SIG-M5 (cell line): Measurements from ENCODE around the gene SLC12A9.

ENCODE experiments used
- DNase-seq: peaks from one replicate; lab custom pipeline; 2025; lab: John Stamatoyannopoulos, UW

Gene SLC12A9

DNA sequence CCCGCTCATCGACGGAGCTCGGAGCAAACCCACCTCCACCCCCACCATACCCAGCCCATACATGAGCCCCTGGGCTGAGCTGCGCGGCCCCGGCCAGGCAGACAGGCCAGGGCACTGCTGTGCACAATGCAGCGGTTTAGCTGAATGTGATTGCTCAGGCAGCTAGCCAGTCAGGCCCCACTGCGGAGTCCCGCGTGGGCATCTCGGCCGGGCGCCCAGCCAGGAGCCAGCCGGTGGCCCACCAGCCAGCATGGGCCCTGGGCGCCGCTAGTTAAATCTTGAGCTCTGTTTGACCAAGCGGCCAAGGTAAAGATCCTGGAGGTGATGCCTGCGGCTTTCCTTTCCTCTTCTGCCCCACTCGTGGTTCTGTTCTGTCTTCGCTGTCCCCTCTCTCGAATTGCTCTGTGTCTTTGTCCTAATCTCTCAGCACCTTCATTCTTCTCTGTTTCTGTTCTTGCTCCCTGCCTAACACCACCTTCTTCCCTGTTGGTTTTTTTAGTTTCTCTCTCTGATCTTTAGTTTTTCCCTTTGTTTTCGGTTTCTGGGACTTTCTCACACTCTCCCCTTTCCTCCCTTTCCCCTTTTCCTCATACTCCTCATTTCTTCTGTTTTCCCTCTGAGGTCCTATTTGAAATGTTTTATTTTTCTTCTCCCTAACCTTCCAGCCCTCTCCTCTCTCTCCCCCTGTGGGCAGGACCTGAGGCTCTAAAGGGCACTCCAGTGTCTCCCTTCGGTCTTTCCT lies 30.4 kb downstream of the SLC12A9 start:
- no peak for DNase-seq

DNA sequence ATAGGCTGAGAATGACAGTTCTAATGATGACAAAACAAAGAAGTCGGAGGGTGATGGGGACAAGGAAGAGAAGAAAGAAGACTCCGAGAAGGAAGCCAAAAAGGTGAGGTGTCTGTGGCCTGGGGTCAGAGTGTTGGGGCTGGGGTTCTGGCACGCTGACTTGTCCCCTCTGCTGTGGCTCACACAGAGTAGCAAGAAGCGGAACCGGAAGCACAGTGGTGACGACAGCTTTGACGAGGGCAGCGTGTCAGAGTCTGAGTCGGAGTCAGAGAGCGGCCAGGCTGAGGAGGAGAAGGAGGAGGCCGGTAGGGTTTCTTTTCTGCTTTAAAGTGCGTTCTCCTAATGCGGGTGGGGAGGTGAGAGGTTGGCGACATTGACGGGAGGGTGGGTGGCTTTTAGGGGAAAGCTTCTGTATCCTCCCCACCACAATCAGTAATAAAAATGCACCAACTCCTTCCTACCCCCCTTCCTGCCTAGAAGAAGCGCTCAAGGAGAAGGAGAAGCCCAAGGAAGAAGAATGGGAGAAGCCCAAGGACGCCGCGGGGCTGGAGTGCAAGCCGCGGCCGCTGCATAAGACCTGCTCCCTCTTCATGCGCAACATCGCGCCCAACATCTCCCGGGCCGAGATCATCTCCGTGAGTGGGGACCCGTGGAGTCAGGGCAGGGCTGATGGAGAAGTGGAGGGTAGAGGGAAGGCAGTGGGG lies 32.4 kb downstream of the SLC12A9 start:
- peak; percentile 25 for DNase-seq

DNA sequence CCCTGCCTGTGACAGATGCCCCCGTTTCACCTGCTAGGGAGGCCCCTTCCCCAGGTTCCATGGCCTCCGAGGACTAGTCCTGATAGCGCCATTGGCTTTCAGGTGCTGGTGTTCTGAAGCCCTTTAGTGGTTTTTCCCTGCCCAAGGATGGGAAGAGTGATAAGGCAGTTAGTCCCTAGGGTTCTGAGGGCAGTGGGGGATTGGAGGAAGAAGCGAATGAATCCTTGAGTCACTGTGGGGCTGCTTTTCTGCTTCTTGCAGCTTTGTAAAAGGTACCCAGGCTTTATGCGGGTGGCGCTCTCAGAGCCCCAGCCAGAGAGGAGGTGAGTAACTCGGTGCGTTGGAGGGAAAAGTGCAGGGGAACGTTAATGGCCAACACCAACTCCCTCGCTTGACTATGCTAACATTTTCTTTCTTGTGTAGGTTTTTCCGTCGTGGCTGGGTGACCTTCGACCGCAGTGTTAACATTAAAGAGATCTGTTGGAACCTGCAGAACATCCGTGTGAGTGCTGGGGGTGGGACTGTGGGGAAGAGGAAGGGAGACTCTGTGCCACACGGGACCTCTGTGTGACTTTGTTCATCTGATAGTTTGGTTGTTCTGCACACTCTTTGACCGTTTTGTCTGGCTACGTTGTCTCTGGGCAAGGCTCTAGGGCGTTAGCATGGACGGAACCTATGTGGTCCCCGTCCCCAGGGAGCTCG lies 33.1 kb downstream of the SLC12A9 start:
- no peak for DNase-seq

DNA sequence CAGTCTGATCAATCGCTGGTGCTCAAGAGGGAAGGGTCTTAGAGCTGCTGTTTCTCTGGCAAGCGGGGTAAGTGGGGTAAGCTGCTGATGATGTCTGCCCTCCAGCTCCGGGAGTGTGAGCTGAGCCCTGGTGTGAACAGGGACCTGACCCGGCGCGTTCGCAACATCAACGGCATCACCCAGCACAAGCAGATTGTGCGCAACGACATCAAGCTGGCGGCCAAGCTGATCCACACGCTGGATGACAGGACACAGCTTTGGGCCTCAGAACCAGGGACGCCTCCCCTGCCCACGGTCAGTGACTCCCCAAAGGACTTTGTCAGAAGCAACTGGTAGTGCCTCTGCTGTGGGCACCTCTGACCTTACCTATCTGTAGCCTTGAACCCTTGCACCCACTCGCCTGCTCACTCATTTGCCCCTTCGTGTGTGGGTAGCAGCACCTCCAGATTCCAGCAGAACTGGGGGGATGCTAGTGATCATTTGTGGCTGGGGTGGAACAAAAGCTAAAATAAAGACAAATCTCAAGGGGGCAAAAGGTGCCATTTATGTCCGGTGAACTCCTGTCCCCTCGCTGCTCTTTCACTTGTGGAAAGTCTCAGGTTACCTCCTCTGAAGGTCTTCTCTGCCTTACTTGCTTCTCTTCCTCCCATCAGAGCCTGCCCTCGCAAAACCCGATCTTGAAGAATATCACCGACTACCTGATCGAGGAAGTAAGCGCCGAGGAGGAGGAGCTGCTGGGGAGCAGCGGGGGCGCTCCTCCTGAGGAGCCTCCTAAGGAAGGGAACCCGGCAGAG lies 33.8 kb downstream of the SLC12A9 start:
- no peak for DNase-seq

DNA sequence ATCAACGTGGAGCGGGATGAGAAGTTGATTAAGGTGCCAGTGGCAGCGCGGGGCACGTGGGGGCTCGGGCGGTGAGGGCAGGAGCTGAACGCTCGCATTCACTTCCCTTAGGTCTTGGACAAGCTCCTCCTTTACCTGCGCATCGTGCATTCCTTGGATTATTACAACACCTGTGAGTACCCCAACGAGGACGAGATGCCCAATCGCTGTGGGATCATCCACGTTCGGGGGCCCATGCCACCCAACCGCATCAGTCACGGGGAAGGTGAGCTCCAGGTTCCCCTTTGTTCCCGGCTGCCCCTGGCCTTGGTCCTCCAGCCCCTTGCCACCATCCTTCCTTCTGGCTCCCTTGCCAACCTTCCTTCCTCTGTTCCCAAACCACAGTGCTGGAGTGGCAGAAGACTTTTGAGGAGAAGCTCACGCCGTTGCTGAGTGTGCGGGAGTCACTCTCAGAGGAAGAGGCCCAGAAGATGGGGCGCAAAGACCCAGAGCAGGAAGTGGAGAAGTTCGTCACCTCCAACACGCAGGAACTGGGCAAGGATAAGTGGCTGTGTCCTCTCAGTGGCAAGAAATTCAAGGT lies 34.5 kb downstream of the SLC12A9 start:
- no peak for DNase-seq

DNA sequence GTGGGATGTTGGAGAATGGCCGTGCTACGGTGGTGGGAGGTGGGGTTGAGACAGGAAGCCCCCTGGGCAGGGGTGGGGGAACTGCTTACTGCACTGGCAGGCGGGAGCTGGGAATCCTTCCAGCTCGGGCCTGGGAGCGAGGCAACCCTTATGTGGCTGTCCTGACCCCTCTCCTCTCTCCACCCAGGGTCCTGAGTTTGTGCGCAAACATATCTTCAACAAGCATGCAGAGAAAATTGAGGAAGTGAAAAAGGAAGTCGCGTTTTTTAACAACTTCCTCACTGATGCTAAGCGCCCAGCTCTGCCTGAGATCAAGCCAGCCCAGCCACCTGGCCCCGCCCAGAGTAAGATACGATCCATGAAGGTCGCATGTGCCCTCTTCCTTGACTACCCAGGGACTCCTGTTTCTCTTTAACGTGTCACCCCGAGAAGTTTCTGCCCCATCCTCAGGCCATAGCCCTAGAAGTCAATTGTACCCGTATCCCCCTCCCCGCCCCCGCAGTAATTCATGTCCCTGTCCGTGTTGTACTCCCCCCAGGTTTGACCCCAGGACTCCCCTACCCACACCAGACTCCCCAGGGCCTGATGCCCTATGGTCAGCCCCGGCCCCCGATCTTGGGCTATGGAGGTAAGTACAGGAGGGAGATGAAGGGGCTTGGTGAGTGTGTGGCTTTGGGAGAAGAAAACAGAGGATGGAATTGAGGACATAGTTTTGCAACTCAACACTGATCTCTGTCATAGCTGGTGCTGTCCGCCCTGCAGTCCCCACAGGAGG lies 35.2 kb downstream of the SLC12A9 start:
- peak; percentile 76 for DNase-seq

DNA sequence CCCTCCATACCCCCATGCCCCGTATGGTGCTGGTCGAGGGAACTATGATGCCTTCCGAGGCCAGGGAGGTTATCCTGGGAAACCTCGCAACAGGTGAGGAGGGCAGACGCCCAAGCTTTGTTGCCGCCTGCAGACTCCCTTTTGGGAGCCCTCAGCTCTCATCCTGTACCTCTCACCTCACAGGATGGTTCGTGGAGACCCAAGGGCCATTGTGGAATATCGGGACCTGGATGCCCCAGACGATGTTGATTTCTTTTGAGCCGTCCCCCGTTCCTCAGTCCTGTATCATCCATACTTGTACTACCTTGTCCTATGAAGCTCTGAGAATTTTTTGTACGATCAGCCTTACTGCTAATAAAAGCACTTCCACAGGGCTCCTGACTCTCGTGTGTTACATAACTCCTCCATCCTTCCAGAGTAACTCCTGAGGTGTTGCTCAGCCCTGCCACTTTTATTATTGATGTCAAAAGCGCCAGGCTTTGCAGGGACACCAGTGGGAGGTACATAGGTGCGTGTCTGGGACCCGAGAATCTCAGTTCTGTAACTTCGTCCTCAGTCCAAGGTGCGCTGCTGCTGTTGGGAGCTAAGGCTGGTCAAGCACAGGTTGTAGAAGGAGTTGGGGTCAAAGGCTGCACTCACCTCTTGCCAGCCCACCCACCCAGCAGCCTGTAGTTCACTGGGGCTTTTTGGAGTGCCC lies 35.9 kb downstream of the SLC12A9 start:
- DNase-seq: no peak

DNA sequence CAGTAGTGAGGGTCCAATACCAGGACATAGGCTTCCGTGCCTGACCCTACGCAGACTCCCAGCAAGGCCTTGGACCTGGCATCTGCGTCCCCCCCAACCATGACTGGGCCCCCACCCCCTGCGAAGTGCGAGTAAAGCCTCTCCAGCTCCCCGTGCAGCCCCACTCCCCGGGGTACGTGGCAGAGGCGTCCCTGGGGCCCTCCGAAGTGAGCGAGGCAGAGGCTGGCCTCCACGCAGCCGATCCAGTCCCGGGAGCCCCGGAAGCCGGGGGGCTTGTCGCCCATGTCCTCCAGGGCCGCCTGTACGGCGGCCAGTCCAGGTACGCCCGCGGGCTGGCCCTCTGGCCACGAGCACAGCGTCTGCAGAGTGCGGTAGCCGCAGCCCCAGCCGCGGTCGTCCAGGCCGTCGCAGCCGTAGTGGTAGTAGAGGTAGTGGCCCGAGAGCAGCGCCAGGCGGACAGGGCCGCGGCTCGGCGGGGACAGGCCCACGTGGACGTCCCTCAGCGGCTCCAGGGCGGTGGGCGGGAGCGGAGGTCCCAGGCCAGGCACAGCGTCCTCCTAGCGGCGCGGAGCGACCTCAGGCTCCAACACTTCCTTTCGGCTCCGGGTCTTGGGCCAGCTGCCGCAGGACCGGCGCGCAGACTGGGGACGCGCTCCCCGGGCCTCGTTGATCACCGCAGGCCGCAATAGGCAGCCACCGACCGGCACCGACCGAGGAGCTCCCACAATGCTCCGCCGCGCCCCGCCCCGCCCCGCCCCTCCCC lies 36.7 kb downstream of the SLC12A9 start, which contains the start of gene UFSP1:
TSS of gene UFSP1 (minus strand) at position 728 of the 763 bp plus-strand sequence. CDS start at position 284, 444 bp downstream.
- DNase-seq: no peak

DNA sequence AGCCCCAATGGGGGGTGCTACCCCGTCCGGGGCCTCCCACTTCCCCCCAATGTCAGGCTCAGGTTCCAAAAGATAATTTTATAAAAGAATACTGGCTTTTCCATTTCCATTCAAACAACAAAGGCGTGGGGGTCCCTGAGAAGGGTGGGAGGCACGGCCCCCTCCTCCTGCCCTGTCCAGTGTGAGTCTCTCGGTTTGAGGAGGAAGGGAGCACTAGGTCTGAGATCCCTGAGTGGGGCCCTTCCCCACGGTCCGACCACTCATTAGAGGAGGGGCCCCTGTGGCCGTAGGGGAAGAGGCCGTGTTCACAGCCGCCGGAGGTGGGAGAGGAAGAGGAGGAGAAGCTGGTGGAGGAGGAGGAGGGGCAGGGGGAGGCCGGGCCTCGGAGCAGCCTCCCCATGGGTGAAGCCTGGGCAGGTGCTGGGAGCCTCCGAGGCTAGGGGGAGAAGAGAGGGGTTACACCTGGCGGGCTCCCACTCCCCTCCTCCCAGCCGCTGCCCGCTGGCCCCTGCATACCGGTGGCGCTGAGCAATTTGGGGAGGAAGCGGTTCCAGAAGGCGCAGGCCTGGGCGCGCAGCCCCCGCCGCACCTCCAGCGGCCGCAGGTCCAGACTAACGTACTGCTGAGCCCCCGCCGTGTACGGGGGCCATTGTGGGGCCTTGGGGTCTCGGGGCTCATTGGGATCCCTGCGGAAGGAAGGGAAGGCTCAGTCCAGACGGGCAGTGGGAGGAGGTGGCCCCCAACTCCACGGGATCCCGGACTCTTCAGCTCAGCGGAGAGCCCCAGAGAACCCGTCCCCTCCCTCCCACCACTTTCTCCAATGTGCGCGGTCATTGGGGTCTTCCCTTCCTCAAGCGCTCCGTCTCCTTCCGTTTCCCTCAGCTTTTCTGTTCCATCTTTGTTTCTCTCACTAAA lies 38.4 kb downstream of the SLC12A9 start:
- no peak for DNase-seq

DNA sequence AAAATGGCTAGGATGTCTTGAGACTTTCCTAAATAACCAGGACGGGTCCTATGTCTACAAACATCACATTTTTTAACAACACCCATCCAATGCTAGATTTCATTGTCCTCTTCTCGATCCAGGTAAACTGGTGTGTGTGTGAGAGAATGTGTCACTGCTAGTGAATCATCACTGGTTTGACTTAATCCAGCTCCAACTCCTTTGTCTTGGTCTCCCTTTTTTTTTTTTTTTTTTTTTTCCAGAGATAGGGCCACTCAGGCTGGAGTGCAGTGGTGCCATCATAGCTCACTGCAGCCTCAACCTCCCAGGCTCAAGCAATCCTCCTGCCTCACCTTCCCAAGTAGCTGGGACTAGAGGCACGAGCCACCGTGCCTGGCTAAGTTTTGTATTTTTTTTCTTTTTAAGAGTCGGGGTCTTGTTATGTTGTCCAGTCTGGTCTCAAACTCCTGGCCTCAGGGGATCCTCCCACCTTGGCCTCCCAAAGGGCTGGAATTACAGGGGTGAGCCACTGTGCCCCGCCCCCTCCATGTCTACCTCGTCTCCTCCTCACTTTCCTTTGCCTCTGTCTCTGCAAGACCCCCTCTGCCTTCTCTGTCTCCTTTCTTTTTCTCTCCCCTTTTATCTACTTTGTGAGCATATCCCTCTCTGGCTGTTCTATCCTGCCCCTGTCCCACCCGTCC lies 39.2 kb downstream of the SLC12A9 start:
- no peak for DNase-seq

DNA sequence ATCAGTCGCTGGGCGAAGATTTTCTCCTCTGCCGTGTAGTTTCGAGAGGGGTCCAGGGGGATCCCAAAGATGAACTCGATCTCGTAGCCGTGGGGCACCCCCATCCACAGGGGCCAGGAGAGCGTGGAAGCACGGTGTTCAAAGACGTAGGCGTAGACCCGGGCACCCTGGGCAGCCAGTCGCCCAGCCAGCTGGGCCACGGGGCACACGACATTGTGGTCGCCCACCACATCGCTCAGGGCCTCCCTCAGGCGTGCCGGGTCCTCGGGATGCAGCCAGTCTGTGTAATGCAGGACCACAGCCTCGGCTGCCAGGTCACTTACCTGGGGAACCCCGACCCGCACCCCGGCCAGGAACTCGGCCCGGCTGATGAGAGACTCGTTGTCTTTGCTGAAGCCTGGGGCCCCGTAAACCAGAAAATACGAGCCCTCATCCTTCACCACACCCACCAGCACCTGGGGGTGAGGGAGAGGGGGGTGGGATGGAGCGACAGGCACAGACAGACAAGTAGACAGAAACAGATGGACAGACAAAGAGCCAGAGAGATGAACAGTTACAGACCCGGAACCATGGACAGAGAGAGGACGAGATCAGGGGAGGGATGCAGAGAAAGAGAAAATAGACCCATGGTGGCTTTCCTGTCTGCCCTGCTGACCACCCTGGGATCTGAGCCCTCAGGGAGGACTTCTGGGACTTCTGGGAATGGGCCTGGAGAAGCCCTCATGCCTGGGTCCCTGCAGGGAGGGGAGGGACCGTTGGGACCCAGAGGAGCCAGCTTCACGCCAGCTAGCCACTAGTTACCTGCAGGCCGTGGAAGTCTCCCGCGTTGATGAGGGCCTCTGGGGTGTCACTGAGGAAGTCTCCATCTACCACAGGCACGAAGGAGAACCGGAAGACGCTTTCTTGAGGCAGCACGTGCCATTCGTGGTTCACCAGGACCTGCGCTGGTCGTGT lies 40.1 kb downstream of the SLC12A9 start:
- DNase-seq: no peak

DNA sequence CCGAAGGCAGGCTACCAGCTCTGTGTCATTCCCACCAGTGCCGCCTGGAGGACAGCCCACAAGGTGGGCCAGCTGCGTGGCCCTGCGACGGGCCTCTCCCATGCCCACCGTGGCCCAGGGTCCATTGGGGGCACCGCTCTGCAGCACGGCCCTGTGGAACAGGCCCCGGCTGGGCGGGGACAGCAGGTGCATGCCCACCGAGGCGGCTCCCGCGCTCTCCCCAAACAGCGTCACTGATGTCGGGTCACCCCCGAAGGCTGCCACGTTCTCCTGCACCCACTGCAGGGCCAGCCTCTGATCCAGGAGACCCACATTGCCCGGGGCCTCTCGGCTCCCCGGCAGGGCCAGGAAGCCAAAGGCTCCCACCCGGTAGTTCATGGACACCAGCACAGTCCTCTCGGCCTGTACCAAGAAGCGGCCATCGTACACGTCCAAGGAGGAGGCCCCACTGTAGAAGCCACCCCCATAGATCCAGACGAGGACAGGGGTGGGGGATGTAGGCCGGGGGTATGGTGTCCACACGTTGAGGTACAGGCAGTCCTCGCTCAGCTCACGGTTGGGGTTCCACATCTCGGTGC lies 40.9 kb downstream of the SLC12A9 start:
- no peak for DNase-seq

DNA sequence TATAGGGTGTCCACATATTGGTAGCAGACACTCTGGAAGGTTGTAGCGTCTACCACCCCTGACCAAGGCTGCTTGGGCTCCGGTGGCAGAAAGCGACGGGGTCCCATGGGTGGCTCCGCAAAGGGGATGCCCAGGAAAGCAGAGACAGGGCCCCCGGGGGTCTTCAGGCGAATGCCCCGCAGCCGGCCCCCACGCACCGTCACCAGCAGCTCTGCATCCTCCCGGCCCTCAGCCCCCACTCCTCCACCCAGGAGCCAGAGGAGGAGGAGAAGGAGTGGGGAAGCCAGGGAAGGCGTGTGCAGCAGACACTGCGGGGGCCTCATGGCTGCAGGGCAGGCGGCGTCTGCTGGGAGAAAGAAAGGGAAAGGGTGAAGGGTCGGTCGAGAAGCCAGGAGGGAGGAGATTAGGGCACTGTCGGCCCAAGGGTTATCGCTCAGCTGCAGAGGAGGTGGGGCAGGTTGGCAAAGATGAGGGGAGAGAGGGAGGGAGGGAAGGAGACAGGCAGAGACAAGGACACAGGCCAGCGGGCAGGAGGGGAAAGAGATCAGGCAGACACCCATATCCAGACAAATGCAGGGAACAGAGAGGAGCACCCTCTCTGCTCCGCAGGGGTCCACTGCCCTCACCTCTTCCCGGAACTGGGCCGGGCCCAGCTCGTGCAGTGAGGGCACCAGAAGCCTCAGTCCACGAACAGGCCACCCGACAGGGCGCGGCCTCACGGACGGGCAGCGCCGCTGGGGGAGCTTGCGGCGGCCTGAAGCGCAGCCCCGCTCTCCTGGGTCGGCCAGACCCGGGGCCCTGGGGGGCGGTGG lies 41.6 kb downstream of the SLC12A9 start:
- DNase-seq: no peak

DNA sequence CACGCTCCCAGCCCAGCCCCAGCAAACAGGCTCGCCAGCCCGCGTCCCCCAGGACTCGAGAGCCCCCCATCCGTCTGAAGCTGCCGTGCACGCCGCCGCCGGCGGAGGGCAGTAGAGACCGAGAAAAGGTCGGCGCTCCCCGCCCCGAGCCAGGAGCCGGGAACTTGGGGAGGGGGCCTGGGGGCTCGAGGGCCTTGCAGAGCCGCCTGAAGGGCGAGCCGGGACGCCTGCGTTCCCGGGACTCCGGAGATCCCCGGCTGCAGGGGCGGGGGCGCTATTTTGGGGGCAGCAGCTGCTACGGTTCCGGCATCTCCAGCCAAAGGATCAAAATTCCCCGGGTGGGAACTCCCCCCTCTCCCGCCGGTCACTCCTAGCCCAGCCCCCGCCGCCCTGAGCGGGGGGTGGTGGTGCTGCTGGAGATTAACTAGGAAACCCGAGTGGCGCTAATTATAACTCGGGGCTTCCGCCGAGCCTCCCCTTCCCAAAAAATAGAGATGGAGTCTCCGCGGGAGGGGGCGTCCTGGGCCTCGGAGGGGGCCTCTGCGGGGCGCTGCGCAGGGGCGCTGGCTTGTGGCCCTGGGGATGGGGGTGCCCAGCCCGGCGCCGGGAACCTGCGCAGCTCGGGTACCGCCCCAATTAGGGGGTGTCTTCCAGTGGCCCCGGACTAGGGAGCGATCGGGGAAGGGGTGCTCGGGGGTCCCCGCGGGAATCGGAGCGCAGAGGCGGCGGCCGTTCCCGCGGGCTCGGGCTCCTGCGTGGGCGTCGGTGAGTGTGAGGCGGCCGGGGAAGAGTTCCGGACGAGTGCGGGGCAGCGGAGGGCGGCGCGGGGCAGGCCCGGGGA lies 42.6 kb downstream of the SLC12A9 start:
- no peak for DNase-seq

DNA sequence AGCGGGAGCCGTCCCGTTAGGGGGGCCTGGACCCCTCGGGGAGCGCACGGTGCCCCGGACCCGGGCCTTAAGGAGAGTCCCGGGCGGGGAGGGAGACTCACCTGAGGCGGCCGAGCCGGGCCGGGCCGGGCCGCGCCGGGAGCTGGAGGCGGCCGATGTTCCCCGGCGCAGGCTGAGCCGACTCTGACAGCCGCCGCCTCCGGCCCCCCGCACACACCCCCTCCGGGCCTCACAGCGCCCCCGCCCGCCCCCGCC lies 43.1 kb downstream of the SLC12A9 start, which contains the start of gene ACHE:
TSS of gene ACHE (minus strand) at position 188 of the 255 bp plus-strand sequence. CDS start 1,656 bp downstream, outside the sequence.
- DNase-seq: no peak
